ENCODE measurements around the gene YOD1.

DNA sequence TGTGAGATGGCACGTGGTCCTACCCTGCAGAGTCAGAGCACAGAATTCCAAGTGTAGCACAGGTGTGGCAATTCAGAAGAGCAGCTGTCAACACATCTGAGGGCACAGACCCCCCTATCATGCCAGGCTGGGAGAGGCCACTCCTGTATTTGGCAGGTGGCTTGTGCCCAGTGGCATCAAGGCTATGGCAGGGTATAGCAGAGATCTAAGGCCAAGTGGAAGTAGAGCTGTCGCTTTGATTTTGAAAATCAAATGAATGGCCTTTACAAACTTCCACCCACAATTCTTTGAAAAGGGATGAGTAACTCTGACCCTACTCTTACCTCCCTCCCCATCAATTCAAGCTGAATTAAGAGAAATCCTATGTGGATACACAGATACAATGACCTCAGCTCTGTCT, 31.8 kb downstream of the YOD1 start:
- TF ChIP-seq, protein P1, sequence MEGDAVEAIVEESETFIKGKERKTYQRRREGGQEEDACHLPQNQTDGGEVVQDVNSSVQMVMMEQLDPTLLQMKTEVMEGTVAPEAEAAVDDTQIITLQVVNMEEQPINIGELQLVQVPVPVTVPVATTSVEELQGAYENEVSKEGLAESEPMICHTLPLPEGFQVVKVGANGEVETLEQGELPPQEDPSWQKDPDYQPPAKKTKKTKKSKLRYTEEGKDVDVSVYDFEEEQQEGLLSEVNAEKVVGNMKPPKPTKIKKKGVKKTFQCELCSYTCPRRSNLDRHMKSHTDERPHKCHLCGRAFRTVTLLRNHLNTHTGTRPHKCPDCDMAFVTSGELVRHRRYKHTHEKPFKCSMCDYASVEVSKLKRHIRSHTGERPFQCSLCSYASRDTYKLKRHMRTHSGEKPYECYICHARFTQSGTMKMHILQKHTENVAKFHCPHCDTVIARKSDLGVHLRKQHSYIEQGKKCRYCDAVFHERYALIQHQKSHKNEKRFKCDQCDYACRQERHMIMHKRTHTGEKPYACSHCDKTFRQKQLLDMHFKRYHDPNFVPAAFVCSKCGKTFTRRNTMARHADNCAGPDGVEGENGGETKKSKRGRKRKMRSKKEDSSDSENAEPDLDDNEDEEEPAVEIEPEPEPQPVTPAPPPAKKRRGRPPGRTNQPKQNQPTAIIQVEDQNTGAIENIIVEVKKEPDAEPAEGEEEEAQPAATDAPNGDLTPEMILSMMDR (IDR thresholded peaks at IDR 0.05; ENCODE audit: poor library complexity, severe bottlenecking): no peak
- TF ChIP-seq POLR2AphosphoS5 (IDR thresholded peaks at IDR 0.05) (no peak), MXI1 (conservative IDR thresholded peaks at IDR 0.05; ENCODE audit: poor library complexity, severe bottlenecking) (no peak), EP300 (conservative IDR thresholded peaks at IDR 0.05; ENCODE audit: poor library complexity, severe bottlenecking) (no peak), TAF1 (IDR thresholded peaks at IDR 0.05; ENCODE audit: low read depth) (no peak), EZH2 (IDR thresholded peaks at IDR 0.05; ENCODE audit: borderline replicate concordance, insufficient read depth, low read length, poor library complexity, severe bottlenecking) (no peak), RAD21 (conservative IDR thresholded peaks at IDR 0.05) (no peak)
- TF ChIP-seq, protein P2, sequence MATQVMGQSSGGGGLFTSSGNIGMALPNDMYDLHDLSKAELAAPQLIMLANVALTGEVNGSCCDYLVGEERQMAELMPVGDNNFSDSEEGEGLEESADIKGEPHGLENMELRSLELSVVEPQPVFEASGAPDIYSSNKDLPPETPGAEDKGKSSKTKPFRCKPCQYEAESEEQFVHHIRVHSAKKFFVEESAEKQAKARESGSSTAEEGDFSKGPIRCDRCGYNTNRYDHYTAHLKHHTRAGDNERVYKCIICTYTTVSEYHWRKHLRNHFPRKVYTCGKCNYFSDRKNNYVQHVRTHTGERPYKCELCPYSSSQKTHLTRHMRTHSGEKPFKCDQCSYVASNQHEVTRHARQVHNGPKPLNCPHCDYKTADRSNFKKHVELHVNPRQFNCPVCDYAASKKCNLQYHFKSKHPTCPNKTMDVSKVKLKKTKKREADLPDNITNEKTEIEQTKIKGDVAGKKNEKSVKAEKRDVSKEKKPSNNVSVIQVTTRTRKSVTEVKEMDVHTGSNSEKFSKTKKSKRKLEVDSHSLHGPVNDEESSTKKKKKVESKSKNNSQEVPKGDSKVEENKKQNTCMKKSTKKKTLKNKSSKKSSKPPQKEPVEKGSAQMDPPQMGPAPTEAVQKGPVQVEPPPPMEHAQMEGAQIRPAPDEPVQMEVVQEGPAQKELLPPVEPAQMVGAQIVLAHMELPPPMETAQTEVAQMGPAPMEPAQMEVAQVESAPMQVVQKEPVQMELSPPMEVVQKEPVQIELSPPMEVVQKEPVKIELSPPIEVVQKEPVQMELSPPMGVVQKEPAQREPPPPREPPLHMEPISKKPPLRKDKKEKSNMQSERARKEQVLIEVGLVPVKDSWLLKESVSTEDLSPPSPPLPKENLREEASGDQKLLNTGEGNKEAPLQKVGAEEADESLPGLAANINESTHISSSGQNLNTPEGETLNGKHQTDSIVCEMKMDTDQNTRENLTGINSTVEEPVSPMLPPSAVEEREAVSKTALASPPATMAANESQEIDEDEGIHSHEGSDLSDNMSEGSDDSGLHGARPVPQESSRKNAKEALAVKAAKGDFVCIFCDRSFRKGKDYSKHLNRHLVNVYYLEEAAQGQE (IDR thresholded peaks at IDR 0.05; ENCODE audit: borderline replicate concordance): no peak

All from neural cell (in vitro differentiated cells).